K562 (cell line): ENCODE data around the gene DYNAP. TPM values are rescaled to one million over a fixed set of nuclear protein-coding genes. Genes with fewer than 3 reads are reported as not detected.

ENCODE experiments used
- ATAC-seq: fragments of 200-7000 bp; cut with Tn5 transposase; 3 replicates; pipeline ENCODE4 v1.9.1; 2020; ENCODE audit warnings: moderate library complexity
- BruUV-seq: library from RNA; stranded (reverse); fragments of 400-500 nt; replicated peaks from 2 replicates; lab custom pipeline; 2021; lab: Mats Ljungman, UMichigan
- CTCF ChIA-PET: fragments of 300-600 bp; formaldehyde crosslinking; extraction: SDS; loops from one replicate; lab custom pipeline; 2021; ENCODE audit warnings: low intra/inter-chr PET ratio; lab: Yijun Ruan, JAX
- POLR2A ChIA-PET: fragments of 300-600, 350-650 bp; sonication (Branson Sonifier 250); formaldehyde crosslinking; extraction: SDS; loops from one replicate; lab custom pipeline; 2021; ENCODE audit warnings: antibody characterized with exemption, inconsistent platforms; lab: Yijun Ruan, JAX
- DNase-seq, 4 experiments: peaks; one replicate each; pipeline versions ENCODE4 v3.0.0 to v3.0.0-alpha.2; 2011 to 2018; ENCODE audit warnings: low spot score in 3 of 4, mixed read lengths in 3 of 4; ENCODE audit errors: extremely low read depth in 1 of 4
- FAIRE-seq: peaks from 2 replicates; lab custom pipeline; 2011; peaks lifted over from hg19 to GRCh38; lab: Jason Lieb, UNC
- H2AFZ ChIP-seq: 2 replicates; pipeline ENCODE4 v1.6.0; 2011; ENCODE audit warnings: low read depth, low read length, control low read depth, inconsistent platforms
- H3K27ac ChIP-seq: fragments of 200-600 bp; 3 replicates; pipeline ENCODE4 v1.8.0; 2011; ENCODE audit warnings: low read depth, mild to moderate bottlenecking, control low read depth, inconsistent platforms, low read length, moderate library complexity, mixed read lengths; ENCODE audit errors: extremely low read depth
- H3K27me3 ChIP-seq, 2 experiments: fragments of 300-600 bp in 1 of 2; 2 replicates in 1 of 2; 3 replicates in 1 of 2; pipeline versions ENCODE4 v1.6.0 to v1.8.0; 2011; ENCODE audit warnings: inconsistent platforms in 2 of 2, low read length in 2 of 2, mild to moderate bottlenecking in 1 of 2, mixed read lengths in 1 of 2, moderate library complexity in 1 of 2; ENCODE audit not compliant: control insufficient read depth in 2 of 2, insufficient read depth in 2 of 2
- H3K36me3 ChIP-seq: fragments of 300-600 bp; 3 replicates; pipeline ENCODE4 v1.8.0; 2011; ENCODE audit warnings: mild to moderate bottlenecking, low read length, inconsistent platforms; ENCODE audit not compliant: control insufficient read depth, insufficient read depth
- H3K4me1 ChIP-seq, 2 experiments: fragments of 200-600 bp in 1 of 2; replicated peaks in 1 of 2; 2 replicates in 1 of 2; 3 replicates in 1 of 2; pipeline versions ENCODE4 v1.5.1 to v1.8.0; 2011; ENCODE audit warnings: inconsistent platforms in 2 of 2, low read length in 2 of 2, mild to moderate bottlenecking in 1 of 2, mixed read lengths in 1 of 2, moderate library complexity in 1 of 2; ENCODE audit not compliant: control insufficient read depth in 2 of 2, insufficient read depth in 2 of 2
- H3K4me2 ChIP-seq: 2 replicates; pipeline ENCODE4 v1.6.1; 2011; ENCODE audit warnings: low read length, control low read depth, inconsistent platforms, mixed read lengths; ENCODE audit not compliant: insufficient read depth
- H3K4me3 ChIP-seq: fragments of 200-600 bp; sonication (generic), shearing (Covaris generic); 2 replicates; pipeline ENCODE4 v1.5.1; 2016; ENCODE audit warnings: control low read depth, inconsistent platforms
- H3K79me2 ChIP-seq: fragments of 200-600 bp; 3 replicates; pipeline ENCODE4 v1.8.0; 2011; ENCODE audit warnings: low read length, inconsistent platforms; ENCODE audit not compliant: control insufficient read depth, insufficient read depth
- H3K9ac ChIP-seq, 2 experiments: 2 replicates each; pipeline versions ENCODE4 v1.6.0 to v1.6.1; 2011; ENCODE audit warnings: low read depth in 2 of 2, low read length in 2 of 2, control low read depth in 1 of 2, inconsistent platforms in 1 of 2, mild to moderate bottlenecking in 1 of 2, mixed read lengths in 1 of 2; ENCODE audit not compliant: insufficient read depth in 1 of 2
- H3K9me1 ChIP-seq: one replicate; pipeline ENCODE4 v1.6.0; 2011; ENCODE audit warnings: inconsistent platforms, mild to moderate bottlenecking, low read length, moderate library complexity; ENCODE audit not compliant: control insufficient read depth, insufficient read depth
- H3K9me3 ChIP-seq: replicated peaks from 2 replicates; pipeline ENCODE4 v1.5.1; 2011; ENCODE audit warnings: low read depth, low read length, inconsistent platforms; ENCODE audit not compliant: control insufficient read depth, insufficient read depth
- H4K20me1 ChIP-seq: replicated peaks from 2 replicates; pipeline ENCODE4 v1.6.1; 2011; ENCODE audit warnings: low read length, inconsistent platforms, mixed read lengths; ENCODE audit not compliant: control insufficient read depth, insufficient read depth
- EHMT2 ChIP-seq: fragments of 450-650 bp; IDR thresholded peaks from 2 replicates; pipeline ENCODE4 v1.6.1; 2018; ENCODE audit warnings: antibody characterized with exemption
- ELF4 ChIP-seq: fragments of 450-650 bp; formaldehyde crosslinking; IDR thresholded peaks from 2 replicates; pipeline ENCODE4 v1.4.0; 2022; ENCODE audit warnings: missing genetic modification characterization
- ETV1 ChIP-seq: fragments of 450-650 bp; conservative IDR thresholded peaks from 2 replicates; pipeline ENCODE4 v1.6.1; 2016; ENCODE audit warnings: missing genetic modification characterization, control low read depth, low read depth, missing compliant biosample characterization
- SAFB2 ChIP-seq: fragments of 200-400 bp; formaldehyde crosslinking; IDR thresholded peaks from 2 replicates; pipeline ENCODE4 v1.6.1; 2018; ENCODE audit warnings: borderline replicate concordance, low read length, low read depth, moderate library complexity; ENCODE audit not compliant: severe bottlenecking
- TAF9B ChIP-seq: fragments of 450-650 bp; IDR thresholded peaks from 2 replicates; pipeline ENCODE4 v1.6.1; 2018; ENCODE audit warnings: mild to moderate bottlenecking; ENCODE audit not compliant: partially characterized antibody
- ZKSCAN8 ChIP-seq: fragments of 200-800 bp; sonication (Bioruptor generic); IDR thresholded peaks from 2 replicates; pipeline ENCODE4 v1.6.1; 2016; ENCODE audit warnings: missing genetic modification characterization, missing compliant biosample characterization
- ZNF584 ChIP-seq: fragments of 200-800 bp; sonication (Bioruptor generic); IDR thresholded peaks from 2 replicates; pipeline ENCODE4 v1.6.1; 2016; ENCODE audit warnings: low read depth, mild to moderate bottlenecking, missing genetic modification characterization, missing compliant biosample characterization
- ZSCAN32 ChIP-seq: fragments of 450-650 bp; formaldehyde crosslinking; IDR thresholded peaks from 2 replicates; pipeline ENCODE4 v1.4.0; 2020; ENCODE audit warnings: mild to moderate bottlenecking, moderate library complexity
- WGBS: fragments of 100-300 bp; shearing (Covaris generic); methylation state at CpG from one replicate; pipeline ENCODE4 v1.1.6; 2016; ENCODE audit warnings: low coverage, mixed read lengths; ENCODE audit not compliant: insufficient coverage; ENCODE audit errors: missing lambda C conversion rate; 5-methylcytosine and 5-hydroxymethylcytosine counted together
- in situ Hi-C: fragments of 300-500 bp; cut with MboI; formaldehyde crosslinking; loops from 4 replicates; pipeline ENCODE4 v1.15.0; 2018; ENCODE audit warnings: inconsistent platforms, mixed read lengths
- intact Hi-C: fragments of 100-400 bp; cut with micrococcal nuclease; formaldehyde crosslinking; loops from 2 replicates; pipeline ENCODE4 v1.14.2; 2022
- polyA plus RNA-seq, 8 experiments: library from polyadenylated mRNA; depleted of rRNA in 4 of 8; stranded (reverse) in 5 of 8; unstranded in 3 of 8; fragments of >200 nt; fragmentation: Nextera tagmentation in 2 of 8; fragmentation: Illumina TruSeq in 1 of 8; extraction: Ambion mirVana in 2 of 8; extraction: Trizol in 1 of 8; gene quantifications; 2 replicates each; pipeline versions ENCODE4 v1.2.1 to v1.2.3, GENCODE V29; 2011 to 2014; ENCODE audit warnings: inconsistent platforms in 1 of 8, missing spikeins in 1 of 8
- total RNA-seq, 7 experiments: library from RNA; depleted of rRNA in 6 of 7; stranded (reverse); fragments of >200 nt in 6 of 7; fragmentation: Illumina TruSeq in 2 of 7; extraction: Trizol in 2 of 7; gene quantifications; 2 replicates each; pipeline versions ENCODE4 v1.2.1 to v1.2.3, GENCODE V29; 2011 to 2021; ENCODE audit warnings: low replicate concordance in 1 of 7
- TF ChIP-seq, protein P1 (sequence below), 2 experiments: fragments of 450-650 bp; formaldehyde crosslinking in 1 of 2; IDR thresholded peaks; 2 replicates each; pipeline versions ENCODE4 v1.4.0 to v1.6.1; 2014 to 2020; ENCODE audit warnings: mild to moderate bottlenecking in 2 of 2, borderline replicate concordance in 1 of 2, low read depth in 1 of 2
- TF ChIP-seq, protein P2 (sequence below): IDR thresholded peaks from 2 replicates; pipeline ENCODE4 v1.6.1; 2012; ENCODE audit warnings: low read depth, low read length, improper control_type of control experiment, borderline replicate concordance
- TF ChIP-seq, protein P3 (sequence below): IDR thresholded peaks from 2 replicates; pipeline ENCODE4 v1.6.1; 2016; ENCODE audit warnings: missing genetic modification characterization, missing compliant biosample characterization

DYNAP gene
- total and polyA plus RNA-seq, 9 of the 15 experiments (the other 6 are each of a cell fraction or from before 2014, with no cell fraction given): not detected

DNA sequence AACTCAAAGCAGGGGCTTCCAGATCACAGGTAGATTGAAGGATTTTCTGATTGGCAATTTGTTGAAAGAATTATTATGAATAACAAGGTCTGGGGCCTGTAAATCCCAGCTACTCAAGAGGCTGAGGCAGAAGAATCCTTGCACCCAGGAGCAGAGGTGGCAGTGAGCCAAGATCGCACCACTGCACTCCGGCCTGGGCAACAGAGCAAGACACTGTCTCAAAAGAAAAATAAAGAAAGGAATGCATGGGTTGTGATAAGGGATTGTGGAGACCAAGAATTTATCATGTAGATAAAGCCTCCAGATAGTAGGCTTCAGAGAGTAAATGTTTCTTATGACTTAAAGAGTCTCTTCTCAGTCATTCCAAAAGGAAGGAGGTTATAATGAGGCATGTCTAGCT, 35.8 kb upstream of the DYNAP start:
- Histone ChIP-seq H3K4me2 (no peak overlapping the region), H3K79me2 (no peaks in the 10 kb centered on the region), H3K4me1 (no peaks in the 10 kb centered on the region), H3K9me1 (no peaks in the 10 kb centered on the region), H3K27ac (no peak overlapping the region), H3K27me3 (no peaks in the 10 kb centered on the region), H2AFZ (no peak overlapping the region), H3K9me3 (no peaks in the 10 kb centered on the region), H3K9ac (no peak overlapping the region), H3K4me3 (no peak overlapping the region), H4K20me1 (no peaks in the 10 kb centered on the region), H3K36me3 (no peaks in the 10 kb centered on the region)
- in situ Hi-C loops (loop anchor here (10.0 kb wide), 1 partner anchor 90 kb away; no protein-coding TSS in a partner anchor), intact Hi-C loops (loop anchor here (5.0 to 10.0 kb wide), 2 partner anchors 117 to 160 kb away; no protein-coding TSS in a partner anchor)
- ChIA-PET CTCF (no interaction called here), POLR2A (no interaction called here)
- BruUV-seq: no TSS peak
- DNase-seq (no peak), ATAC-seq (no peak), FAIRE-seq (no peak)
- WGBS: 0% methylated on average over 2 of the region's 2 CpGs
- TF ChIP-seq TAF9B (no peak), ETV1 (tag) (no peak), ZKSCAN8 (no peak), ZSCAN32 (CRISPR knock-in tag) (no peak), ELF4 (CRISPR knock-in tag) (no peak), SAFB2 (no peak), EHMT2 (no peak), ZNF584 (no peak)
- TF ChIP-seq, protein P1, sequence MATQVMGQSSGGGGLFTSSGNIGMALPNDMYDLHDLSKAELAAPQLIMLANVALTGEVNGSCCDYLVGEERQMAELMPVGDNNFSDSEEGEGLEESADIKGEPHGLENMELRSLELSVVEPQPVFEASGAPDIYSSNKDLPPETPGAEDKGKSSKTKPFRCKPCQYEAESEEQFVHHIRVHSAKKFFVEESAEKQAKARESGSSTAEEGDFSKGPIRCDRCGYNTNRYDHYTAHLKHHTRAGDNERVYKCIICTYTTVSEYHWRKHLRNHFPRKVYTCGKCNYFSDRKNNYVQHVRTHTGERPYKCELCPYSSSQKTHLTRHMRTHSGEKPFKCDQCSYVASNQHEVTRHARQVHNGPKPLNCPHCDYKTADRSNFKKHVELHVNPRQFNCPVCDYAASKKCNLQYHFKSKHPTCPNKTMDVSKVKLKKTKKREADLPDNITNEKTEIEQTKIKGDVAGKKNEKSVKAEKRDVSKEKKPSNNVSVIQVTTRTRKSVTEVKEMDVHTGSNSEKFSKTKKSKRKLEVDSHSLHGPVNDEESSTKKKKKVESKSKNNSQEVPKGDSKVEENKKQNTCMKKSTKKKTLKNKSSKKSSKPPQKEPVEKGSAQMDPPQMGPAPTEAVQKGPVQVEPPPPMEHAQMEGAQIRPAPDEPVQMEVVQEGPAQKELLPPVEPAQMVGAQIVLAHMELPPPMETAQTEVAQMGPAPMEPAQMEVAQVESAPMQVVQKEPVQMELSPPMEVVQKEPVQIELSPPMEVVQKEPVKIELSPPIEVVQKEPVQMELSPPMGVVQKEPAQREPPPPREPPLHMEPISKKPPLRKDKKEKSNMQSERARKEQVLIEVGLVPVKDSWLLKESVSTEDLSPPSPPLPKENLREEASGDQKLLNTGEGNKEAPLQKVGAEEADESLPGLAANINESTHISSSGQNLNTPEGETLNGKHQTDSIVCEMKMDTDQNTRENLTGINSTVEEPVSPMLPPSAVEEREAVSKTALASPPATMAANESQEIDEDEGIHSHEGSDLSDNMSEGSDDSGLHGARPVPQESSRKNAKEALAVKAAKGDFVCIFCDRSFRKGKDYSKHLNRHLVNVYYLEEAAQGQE (IDR thresholded peaks at IDR 0.05; ENCODE audit: borderline replicate concordance): no peak
- TF ChIP-seq, protein P1 (CRISPR knock-in tag; IDR thresholded peaks at IDR 0.05; ENCODE audit: low read depth): no peak
- TF ChIP-seq, protein P2, sequence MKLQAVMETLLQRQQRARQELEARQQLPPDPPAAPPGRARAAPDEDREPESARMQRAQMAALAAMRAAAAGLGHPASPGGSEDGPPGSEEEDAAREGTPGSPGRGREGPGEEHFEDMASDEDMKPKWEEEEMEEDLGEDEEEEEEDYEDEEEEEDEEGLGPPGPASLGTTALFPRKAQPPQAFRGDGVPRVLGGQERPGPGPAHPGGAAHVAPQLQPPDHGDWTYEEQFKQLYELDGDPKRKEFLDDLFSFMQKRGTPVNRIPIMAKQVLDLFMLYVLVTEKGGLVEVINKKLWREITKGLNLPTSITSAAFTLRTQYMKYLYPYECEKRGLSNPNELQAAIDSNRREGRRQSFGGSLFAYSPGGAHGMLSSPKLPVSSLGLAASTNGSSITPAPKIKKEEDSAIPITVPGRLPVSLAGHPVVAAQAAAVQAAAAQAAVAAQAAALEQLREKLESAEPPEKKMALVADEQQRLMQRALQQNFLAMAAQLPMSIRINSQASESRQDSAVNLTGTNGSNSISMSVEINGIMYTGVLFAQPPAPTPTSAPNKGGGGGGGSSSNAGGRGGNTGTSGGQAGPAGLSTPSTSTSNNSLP: no peak
- TF ChIP-seq, protein P3, sequence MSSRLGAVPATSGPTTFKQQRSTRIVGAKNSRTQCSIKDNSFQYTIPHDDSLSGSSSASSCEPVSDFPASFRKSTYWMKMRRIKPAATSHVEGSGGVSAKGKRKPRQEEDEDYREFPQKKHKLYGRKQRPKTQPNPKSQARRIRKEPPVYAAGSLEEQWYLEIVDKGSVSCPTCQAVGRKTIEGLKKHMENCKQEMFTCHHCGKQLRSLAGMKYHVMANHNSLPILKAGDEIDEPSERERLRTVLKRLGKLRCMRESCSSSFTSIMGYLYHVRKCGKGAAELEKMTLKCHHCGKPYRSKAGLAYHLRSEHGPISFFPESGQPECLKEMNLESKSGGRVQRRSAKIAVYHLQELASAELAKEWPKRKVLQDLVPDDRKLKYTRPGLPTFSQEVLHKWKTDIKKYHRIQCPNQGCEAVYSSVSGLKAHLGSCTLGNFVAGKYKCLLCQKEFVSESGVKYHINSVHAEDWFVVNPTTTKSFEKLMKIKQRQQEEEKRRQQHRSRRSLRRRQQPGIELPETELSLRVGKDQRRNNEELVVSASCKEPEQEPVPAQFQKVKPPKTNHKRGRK: no peak
